ENCODE data around the gene THAP7. TPM values are rescaled to one million over a fixed set of nuclear protein-coding genes. Genes with fewer than 3 reads are reported as not detected.

THAP7 gene
- total RNA-seq, 1 experiment from 2014 or later: 24.6 TPM

GRCh38 chr22:20957102-20957682 lies 44.7 kb downstream of the THAP7 start:
- H3K4me1 Mint-ChIP-seq: peaks cover 9 to 13% of the 10 kb centered on the region in 2 experiments
- Histone ChIP-seq H2AFZ (ENCODE audit: low read length) (no peak overlapping the region), H3K9ac (ENCODE audit: extremely low read depth, insufficient read length, low read length) (peak overlapping the region; percentile 8), H3K18ac (ENCODE audit: insufficient read length, low read depth, low read length) (no peak overlapping the region), H3K56ac (ENCODE audit: insufficient read length, low read depth, low read length) (no peak overlapping the region), H3K4ac (ENCODE audit: low read depth, low read length) (no peak overlapping the region), H2AK5ac (ENCODE audit: insufficient read length, low read length) (no peak overlapping the region), H2BK20ac (ENCODE audit: low read depth, low read length, poor library complexity, severe bottlenecking) (no peak overlapping the region), H3K23ac (ENCODE audit: insufficient read length, low read depth, low read length) (no peak overlapping the region), H2BK12ac (ENCODE audit: insufficient read length, low read depth, low read length) (no peak overlapping the region), H4K20me1 (ENCODE audit: control insufficient read depth, insufficient read depth, insufficient read length) (no peaks in the 10 kb centered on the region), H3K4me1 (ENCODE audit: insufficient read depth, low read length) (no peaks in the 10 kb centered on the region), H3K4me2 (ENCODE audit: insufficient read depth, insufficient read length, low read length) (peak overlapping the region; percentile 23), H3K79me2 (ENCODE audit: insufficient read depth, low read length) (no peaks in the 10 kb centered on the region), H4K5ac (ENCODE audit: insufficient read length, low read depth, low read length) (no peak overlapping the region), H4K8ac (replicated peaks; ENCODE audit: insufficient read length, low read depth, low read length) (no peak overlapping the region), H3K79me1 (ENCODE audit: insufficient read depth, low read depth, low read length, poor library complexity, severe bottlenecking) (no peaks in the 10 kb centered on the region), H3K23me2 (ENCODE audit: insufficient read length, low read depth, low read length, poor library complexity, severe bottlenecking) (peaks cover 4% of the 10 kb centered on the region), H3K27ac (ENCODE audit: insufficient read length, low read depth, low read length) (no peak overlapping the region), H2BK120ac (ENCODE audit: low read depth, low read length, poor library complexity, severe bottlenecking) (no peak overlapping the region), H4K91ac (ENCODE audit: insufficient read length, low read depth, low read length) (no peak overlapping the region), H2BK15ac (ENCODE audit: low read depth, low read length) (no peak overlapping the region), H3T11ph (ENCODE audit: low read length) (no peak overlapping the region), H3K27me3 (ENCODE audit: insufficient read depth, low read length) (no peaks in the 10 kb centered on the region), H2BK5ac (ENCODE audit: insufficient read length, low read length) (no peak overlapping the region), H3K9me3 (ENCODE audit: control insufficient read depth, low read depth, low read length) (no peaks in the 10 kb centered on the region), H3K14ac (ENCODE audit: insufficient read depth, low read length) (no peak overlapping the region)
- no CpG with 5 or more reads among the region's 59 CpGs for WGBS (ENCODE audit: extremely low coverage, insufficient read length, low lambda C conversion rate)
- H3K27me3 Mint-ChIP-seq (ENCODE audit: low read depth): peaks cover 27% of the 10 kb centered on the region
- no peaks in the 10 kb centered on the region for H3K9me3 Mint-ChIP-seq
- no peak for TF ChIP-seq CTCF (conservative IDR thresholded peaks at IDR 0.05)
- DNase-seq: peak; percentile 50
- no peak overlapping the region for H3K27ac Mint-ChIP-seq
- peak overlapping the region; percentile 71 to 86 for H3K4me3 Mint-ChIP-seq
- H3K36me3 Mint-ChIP-seq (ENCODE audit: insufficient read depth in 1 of 3, low read depth in 3 of 3): peaks cover 5 to 22% (median 21%) of the 10 kb centered on the region in 3 experiments; a peak in 6 of 7 replicates

All from H9 (cell line).